ENCODE results near the gene ST3GAL3.

The ST3GAL3 gene

GRCh38 chr1:43914576-43915525, 207.5 kb downstream of the ST3GAL3 start:
- DNase-seq (ENCODE audit: low read depth): no peak

- no peak for DNase-seq (ENCODE audit: low read depth)
These were observed 212.6 kb downstream of the ST3GAL3 start for GRCh38 chr1:43919906-43920305.

GRCh38 chr1:43921022-43921421, 213.7 kb downstream of the ST3GAL3 start:
- DNase-seq (ENCODE audit: low read depth): no peak

- DNase-seq (ENCODE audit: low read depth): no peak
These were observed 217.2 kb downstream of the ST3GAL3 start for GRCh38 chr1:43924516-43924915.

GRCh38 chr1:43925846-43926245, 218.5 kb downstream of the ST3GAL3 start:
- DNase-seq (ENCODE audit: low read depth): no peak

GRCh38 chr1:43930168-43930948, 223.0 kb downstream of the ST3GAL3 start:
- DNase-seq (ENCODE audit: low read depth): no peak

- DNase-seq (ENCODE audit: low read depth): no peak
These were observed 223.6 kb downstream of the ST3GAL3 start for GRCh38 chr1:43930949-43931275.

- no peak for DNase-seq (ENCODE audit: low read depth)
These were observed 224.7 kb downstream of the ST3GAL3 start for GRCh38 chr1:43931711-43932660.

- DNase-seq (ENCODE audit: low read depth): no peak
These were observed 225.6 kb downstream of the ST3GAL3 start for GRCh38 chr1:43932786-43933385.

- no peak for DNase-seq (ENCODE audit: low read depth)
These were observed 226.2 kb downstream of the ST3GAL3 start, which contains the start of gene ARTN for GRCh38 chr1:43933386-43934100. ARTN (plus strand) TSS chr1:43933801; CDS start chr1:43935657, 1,856 bp downstream.

GRCh38 chr1:43934101-43934985, 227.0 kb downstream of the ST3GAL3 start:
- DNase-seq (ENCODE audit: low read depth): peak; percentile 54

GRCh38 chr1:43934986-43935324, 227.6 kb downstream of the ST3GAL3 start:
- DNase-seq (ENCODE audit: low read depth): no peak

- no peak for DNase-seq (ENCODE audit: low read depth)
These were observed 228.5 kb downstream of the ST3GAL3 start for GRCh38 chr1:43935711-43936427.

- no peak for DNase-seq (ENCODE audit: low read depth)
These were observed 229.3 kb downstream of the ST3GAL3 start for GRCh38 chr1:43936431-43937151.

GRCh38 chr1:43937179-43937865, 230.0 kb downstream of the ST3GAL3 start:
- no peak for DNase-seq (ENCODE audit: low read depth)

- no peak for DNase-seq (ENCODE audit: low read depth)
These were observed 231.0 kb downstream of the ST3GAL3 start for GRCh38 chr1:43938383-43938782.

- DNase-seq (ENCODE audit: low read depth): no peak
These were observed 231.7 kb downstream of the ST3GAL3 start for GRCh38 chr1:43938892-43939587.

All from CMK (cell line).